GM19468 (cell line): ENCODE results near the gene TMEM184A.
"Not testable (repeated sequence)": the region's sequence is repeated elsewhere in the genome, so short reads cannot be mapped to it uniquely, and the experiment has no call there.

Source experiments
- ATAC-seq: cut with Tn5 transposase; IDR thresholded peaks from one replicate; pipeline ENCODE4 v1.9.1; 2021; ENCODE audit warnings: mild to moderate bottlenecking, moderate library complexity, moderate number of reproducible peaks; ENCODE audit not compliant: unreplicated experiment; ENCODE audit errors: extremely low read depth

Gene TMEM184A

DNA sequence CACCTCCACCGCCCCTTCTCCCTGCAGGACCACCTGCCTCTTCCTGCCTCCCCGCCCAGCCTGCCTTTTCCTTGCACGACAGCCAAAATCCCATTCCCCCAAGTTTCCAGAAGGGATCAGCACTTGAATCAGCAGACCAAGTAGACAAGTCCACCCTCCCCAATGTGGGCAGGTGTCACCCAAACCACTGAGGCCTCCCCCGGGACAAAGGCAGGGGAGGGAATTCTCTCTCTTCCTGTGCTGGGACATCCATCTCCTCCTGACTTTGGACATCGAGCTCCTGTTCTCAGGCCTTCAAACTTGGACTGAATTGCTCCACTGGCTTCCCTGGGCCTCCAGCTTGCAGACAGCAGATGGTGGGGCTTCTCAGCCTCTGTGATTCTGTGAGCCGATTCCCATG is 35.4 kb upstream of the TMEM184A start:
- no peak for ATAC-seq

GRCh38 chr7:1590887-1591286 is 34.9 kb upstream of the TMEM184A start:
- ATAC-seq = no peak

DNA sequence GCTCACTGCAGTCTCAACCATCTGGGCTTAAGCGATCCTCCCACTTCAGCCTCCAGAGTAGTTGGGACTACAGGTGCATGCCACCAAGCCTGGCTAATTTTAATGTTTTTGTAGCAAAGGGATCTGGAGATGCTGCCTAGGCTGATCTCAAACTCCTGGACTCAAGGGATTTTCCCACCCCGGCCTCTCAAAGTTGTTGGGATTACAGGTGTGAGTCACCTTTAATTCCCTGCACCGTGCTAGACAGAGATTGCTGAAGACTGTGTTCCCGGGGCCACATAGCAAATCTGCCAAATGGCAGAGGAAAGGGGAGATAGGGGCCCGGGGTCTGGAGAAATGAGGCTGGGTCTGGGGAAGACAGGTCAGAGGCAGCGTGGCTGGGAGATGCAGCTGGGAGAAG is 34.5 kb upstream of the TMEM184A start:
- ATAC-seq = no peak

GRCh38 chr7:1588978-1589377 is 33.0 kb upstream of the TMEM184A start:
- no peak for ATAC-seq

GRCh38 chr7:1587738-1588137 is 31.7 kb upstream of the TMEM184A start:
- ATAC-seq = no peak

- no peak for ATAC-seq
Measured at GRCh38 chr7:1586827-1587705, 31.1 kb upstream of the TMEM184A start.

DNA sequence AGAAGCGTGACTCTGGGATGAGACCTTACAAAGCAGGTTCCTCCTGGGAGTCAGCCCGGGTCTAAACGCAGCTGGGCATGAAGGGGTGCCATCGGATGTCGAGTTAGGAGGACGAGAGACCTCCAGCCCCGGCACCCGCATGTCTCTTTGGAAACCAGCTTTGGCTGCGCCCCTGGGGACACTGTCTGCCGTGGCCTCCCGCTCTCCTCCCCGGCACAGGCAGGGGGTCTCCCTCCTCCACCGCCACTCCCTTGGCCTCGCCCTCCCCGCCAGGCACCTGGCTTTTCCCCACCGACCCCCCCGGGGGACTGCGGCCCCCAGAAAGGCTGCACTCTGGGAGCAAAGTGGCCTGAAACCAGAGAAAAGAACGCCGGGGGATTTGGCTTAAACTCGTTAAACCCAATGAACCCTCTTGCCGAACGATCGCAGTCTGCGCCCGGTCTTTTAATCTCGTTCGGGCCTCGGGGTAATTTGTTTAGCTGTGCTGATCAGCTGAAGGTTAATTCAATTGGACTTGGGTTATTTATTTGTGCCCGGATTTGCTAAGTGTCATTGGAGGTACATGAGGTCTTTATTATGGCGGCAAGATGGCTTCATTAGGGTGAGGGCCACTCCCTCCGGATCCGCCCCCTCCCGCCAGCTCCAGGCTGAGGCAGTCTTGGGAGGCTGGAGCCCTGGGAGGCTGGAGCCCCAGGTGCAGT is 30.3 kb upstream of the TMEM184A start:
- no peak for ATAC-seq

GRCh38 chr7:1585142-1585981 is 29.4 kb upstream of the TMEM184A start:
- ATAC-seq = no peak

DNA sequence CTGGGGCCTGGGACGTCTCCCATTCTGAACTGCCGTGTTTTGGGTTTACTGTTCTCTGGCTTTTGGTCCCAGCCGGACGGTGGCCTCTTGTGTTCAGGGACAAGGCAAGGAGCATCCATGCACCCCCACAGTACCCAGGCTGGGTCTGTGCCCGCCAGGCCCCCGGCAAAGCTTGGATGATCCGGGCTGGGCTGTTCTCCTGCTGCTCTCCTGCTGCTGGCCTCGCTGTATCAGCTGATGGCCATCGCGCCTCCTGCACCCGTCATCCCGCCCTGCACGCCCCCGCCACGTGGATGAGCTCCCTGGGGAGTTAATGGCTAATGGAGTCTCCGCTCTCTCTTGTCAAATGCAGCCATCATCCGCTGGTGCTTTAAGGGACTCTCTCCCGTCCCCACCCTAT is 28.7 kb upstream of the TMEM184A start:
- ATAC-seq = no peak

- ATAC-seq = not testable (repeated sequence)
Measured at GRCh38 chr7:1583241-1583930, 27.4 kb upstream of the TMEM184A start.

DNA sequence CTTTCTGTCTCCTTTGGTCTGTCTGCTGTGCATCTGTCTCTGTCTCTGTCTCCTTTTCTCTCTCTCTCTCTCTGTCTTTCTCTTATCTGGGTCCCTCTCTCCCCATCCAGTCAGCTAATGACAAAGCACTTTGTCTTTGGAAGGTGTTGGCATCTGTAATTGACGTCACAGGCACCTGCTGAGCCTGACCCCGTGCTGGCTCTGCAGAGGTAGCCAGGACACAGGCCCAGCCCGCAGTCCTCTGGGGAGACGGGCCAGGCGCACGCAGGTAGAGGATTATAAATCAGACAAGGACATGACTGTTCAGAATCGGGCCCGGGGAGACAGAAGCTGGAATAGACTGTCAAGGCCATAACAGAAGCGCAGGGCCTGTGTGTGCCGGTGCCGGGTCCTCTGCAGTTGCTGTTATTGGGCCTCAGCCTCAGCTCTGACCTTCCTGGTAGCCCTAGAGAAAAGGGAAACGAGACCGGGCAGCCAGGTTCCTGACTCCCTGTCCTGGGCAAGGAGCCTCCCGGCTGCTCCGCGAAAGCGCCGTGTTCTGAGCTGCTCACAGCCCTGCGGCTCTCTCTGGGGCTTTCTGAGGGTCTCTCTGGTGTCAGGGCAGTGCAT is 24.5 kb upstream of the TMEM184A start:
- ATAC-seq = no peak

DNA sequence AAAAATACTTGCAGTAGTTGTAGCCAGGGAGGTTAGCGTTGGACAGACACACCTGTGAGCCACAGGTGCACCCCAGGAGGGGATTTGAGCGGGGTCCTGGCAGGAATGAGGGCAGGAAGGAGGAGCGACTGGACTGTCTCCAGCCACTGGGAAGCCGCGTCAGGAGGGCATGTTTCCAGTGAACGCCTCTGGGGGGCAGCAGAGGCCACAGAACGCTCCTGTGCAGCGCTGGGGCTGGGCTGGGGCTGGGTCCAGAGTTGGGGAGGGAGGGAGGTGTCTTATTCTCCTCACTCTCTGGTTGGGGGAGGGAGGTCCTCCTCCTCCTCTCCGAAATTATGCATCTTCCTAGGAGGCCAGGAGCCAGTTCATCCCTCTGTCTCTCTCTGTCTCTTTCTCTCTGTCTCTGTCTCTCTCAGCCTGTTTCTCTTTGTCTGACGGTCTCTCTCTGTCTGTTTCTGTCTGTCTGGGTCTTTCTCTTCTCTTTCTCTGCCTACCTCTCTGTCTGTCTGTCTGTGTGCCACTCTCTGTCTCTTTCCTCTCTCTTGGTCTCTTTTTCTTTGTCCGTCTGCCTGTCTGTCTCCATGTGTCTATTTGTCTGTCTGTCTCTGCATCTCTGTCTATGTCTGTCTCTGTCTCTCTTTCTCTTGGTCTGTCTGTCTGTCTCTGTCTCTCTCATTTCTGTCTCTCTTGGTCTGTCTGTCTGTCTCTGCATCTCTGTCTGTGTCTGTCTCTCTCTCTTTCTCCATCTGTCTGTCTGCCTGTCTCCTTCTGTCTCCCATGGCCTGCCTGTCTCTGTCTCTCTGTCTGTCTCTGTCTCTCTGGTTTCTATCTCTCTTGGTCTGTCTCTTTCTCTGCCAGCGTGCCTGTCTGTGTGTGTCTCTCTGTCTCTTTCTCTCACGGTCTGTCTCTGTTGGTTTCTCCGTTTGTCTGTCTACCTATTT is 23.7 kb upstream of the TMEM184A start:
- ATAC-seq = no peak

GRCh38 chr7:1578513-1578912 is 22.5 kb upstream of the TMEM184A start:
- ATAC-seq = no peak

GRCh38 chr7:1576521-1577253 is 20.7 kb upstream of the TMEM184A start:
- no peak for ATAC-seq

DNA sequence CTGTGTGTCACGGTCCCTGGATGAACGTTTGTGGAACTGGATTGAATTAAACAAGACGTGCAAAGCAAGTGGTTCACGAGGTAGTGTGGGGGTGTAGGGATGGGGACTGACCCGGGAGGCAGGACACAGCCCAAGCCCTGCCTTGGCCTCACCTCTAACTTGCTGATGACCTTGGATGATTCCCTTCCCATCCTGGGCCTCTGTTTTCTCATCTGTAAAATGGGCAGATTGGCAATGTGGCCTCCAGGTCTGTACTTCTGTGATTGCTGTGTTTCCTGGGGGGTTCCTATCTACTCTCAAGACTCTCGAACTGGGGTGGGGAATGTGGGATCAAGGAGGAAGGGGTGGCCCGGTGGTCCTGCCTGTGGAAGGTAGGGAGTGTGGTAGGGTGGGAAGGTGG is 19.8 kb upstream of the TMEM184A start:
- ATAC-seq = no peak

GRCh38 chr7:1572111-1572822 is 16.3 kb upstream of the TMEM184A start:
- ATAC-seq = no peak

GRCh38 chr7:1569833-1570632 is 14.0 kb upstream of the TMEM184A start, which contains the start of gene PSMG3:
Gene PSMG3, minus strand, starts transcription at chr7:1570032. Its CDS starts 693 bp downstream, at chr7:1569339.
- peak; percentile 72 for ATAC-seq
